Left ventricle myocardium inferior (tissue), 1 donor: ENCODE data around the gene MAP4K1. TPM values are rescaled to one million over a fixed set of nuclear protein-coding genes. Genes with fewer than 3 reads are reported as not detected.
"Not testable (repeated sequence)": the region's sequence is repeated elsewhere in the genome, so short reads cannot be mapped to it uniquely, and the experiment has no call there.

Experiments used
- DNase-seq: peaks from one replicate; pipeline ENCODE4 v3.0.0-alpha.2; 2020
- H3K27ac ChIP-seq: fragments of 200-600 bp; replicated peaks from 2 replicates; pipeline ENCODE4 v1.8.0; 2021
- H3K27me3 ChIP-seq: fragments of 200-600 bp; 2 replicates; pipeline ENCODE4 v1.8.0; 2021; ENCODE audit warnings: low read depth
- H3K36me3 ChIP-seq: fragments of 200-600 bp; 2 replicates; pipeline ENCODE4 v1.8.0; 2021
- H3K4me1 ChIP-seq: fragments of 200-600 bp; 2 replicates; pipeline ENCODE4 v1.8.0; 2021
- H3K4me3 ChIP-seq: fragments of 200-600 bp; 2 replicates; pipeline ENCODE4 v1.8.0; 2021; ENCODE audit warnings: mild to moderate bottlenecking, moderate library complexity
- H3K9me3 ChIP-seq: fragments of 200-600 bp; replicated peaks from 2 replicates; pipeline ENCODE4 v1.8.0; 2021
- CTCF ChIP-seq: fragments of 200-600 bp; IDR thresholded peaks from 2 replicates; pipeline ENCODE4 v1.8.0; 2021; ENCODE audit warnings: antibody characterized with exemption, mild to moderate bottlenecking, borderline replicate concordance
- intact Hi-C: fragments of 100-400 bp; cut with micrococcal nuclease; formaldehyde crosslinking; loops from one replicate; pipeline ENCODE4 v1.11.0; 2022
- total RNA-seq: library from RNA; stranded (reverse); fragmentation: NEBNext Ultra II Directional; extraction: Animal tissue kit (Norgen Biotek cat#: 25700); gene quantifications from one replicate; pipeline ENCODE4 v1.2.1, GENCODE V29; 2021
- donor health status: DM: no; HTN: yes; CAD: no; lungs with severe emphysema.

MAP4K1 gene
- total RNA-seq, 1 donor from 2014 or later: 1.6 TPM

- intact Hi-C loops: no loop called here
- DNase-seq: no peak
Measured at GRCh38 chr19:38615007-38615581, 2.7 kb downstream of the MAP4K1 start.

GRCh38 chr19:38614289-38614688 lies 3.5 kb downstream of the MAP4K1 start:
- Histone ChIP-seq H3K4me3 (no peak overlapping the region), H3K4me1 (peaks cover 15% of the 10 kb centered on the region), H3K9me3 (no peaks in the 10 kb centered on the region), H3K36me3 (no peaks in the 10 kb centered on the region), H3K27me3 (no peaks in the 10 kb centered on the region), H3K27ac (no peak overlapping the region)
- no peak for TF ChIP-seq CTCF
- no peak for DNase-seq
- intact Hi-C loops: no loop called here

More at GRCh38 chr19:38615007-38615581, 2.7 kb downstream of the MAP4K1 start:
- Histone ChIP-seq H3K27ac (no peak overlapping the region), H3K9me3 (no peaks in the 10 kb centered on the region), H3K4me1 (peaks cover 23% of the 10 kb centered on the region), H3K27me3 (no peaks in the 10 kb centered on the region), H3K4me3 (no peak overlapping the region), H3K36me3 (peaks cover 1% of the 10 kb centered on the region)
- TF ChIP-seq CTCF: no peak

GRCh38 chr19:38606131-38606530 lies 11.6 kb downstream of the MAP4K1 start:
- no peak for DNase-seq
- intact Hi-C loops: no loop called here

GRCh38 chr19:38602856-38603255 lies 14.9 kb downstream of the MAP4K1 start:
- H3K27ac ChIP-seq, H3K4me3 ChIP-seq, H3K27me3 ChIP-seq, intact Hi-C loops, H3K36me3 ChIP-seq, H3K4me1 ChIP-seq, DNase-seq, H3K9me3 ChIP-seq: not testable (repeated sequence)

More at GRCh38 chr19:38606131-38606530, 11.6 kb downstream of the MAP4K1 start:
- Histone ChIP-seq H3K9me3 (no peaks in the 10 kb centered on the region), H3K4me3 (no peak overlapping the region), H3K4me1 (no peaks in the 10 kb centered on the region), H3K27me3 (no peaks in the 10 kb centered on the region), H3K36me3 (no peaks in the 10 kb centered on the region), H3K27ac (no peak overlapping the region)
- TF ChIP-seq CTCF: no peak

- no peak for DNase-seq
- intact Hi-C loops: no loop called here
- Histone ChIP-seq H3K4me1 (no peaks in the 10 kb centered on the region), H3K27ac (no peak overlapping the region), H3K27me3 (peaks cover 12% of the 10 kb centered on the region), H3K4me3 (no peak overlapping the region), H3K36me3 (no peaks in the 10 kb centered on the region), H3K9me3 (no peaks in the 10 kb centered on the region)
- TF ChIP-seq CTCF: no peak
Measured at GRCh38 chr19:38599722-38600121, 18.0 kb downstream of the MAP4K1 start.

- no peak for DNase-seq
- H3K27me3 ChIP-seq: peaks cover 34% of the 10 kb centered on the region
- no peak for TF ChIP-seq CTCF
- H3K4me1 ChIP-seq: no peaks in the 10 kb centered on the region
- H3K27ac ChIP-seq: no peak overlapping the region
- H3K9me3 ChIP-seq: no peaks in the 10 kb centered on the region
- H3K4me3 ChIP-seq: no peak overlapping the region
- H3K36me3 ChIP-seq: no peaks in the 10 kb centered on the region
- intact Hi-C loops: no loop called here
Measured at GRCh38 chr19:38597075-38597474, 20.7 kb downstream of the MAP4K1 start.
